HCT116 (cell line): ENCODE measurements around the gene CLASP1.
"Not testable (repeated sequence)": the region's sequence is repeated elsewhere in the genome, so short reads cannot be mapped to it uniquely, and the experiment has no call there.

ENCODE experiments used
- CTCF ChIP-seq, 3 experiments: fragments of 200-600 bp in 1 of 3; sonication (generic) in 1 of 3; IDR thresholded peaks in 2 of 3; conservative IDR thresholded peaks in 1 of 3; 2 replicates each; pipeline ENCODE4 v1.5.1; 2012 to 2017; ENCODE audit warnings: low read depth in 2 of 3, low read length in 2 of 3, antibody characterized with exemption in 1 of 3, borderline replicate concordance in 1 of 3, control low read depth in 1 of 3, mild to moderate bottlenecking in 1 of 3, mixed read lengths in 1 of 3, mixed run types in 1 of 3, moderate library complexity in 1 of 3; ENCODE audit not compliant: insufficient read depth in 1 of 3
- EZH2phosphoT487 ChIP-seq: fragments of 200-600 bp; IDR thresholded peaks from 2 replicates; pipeline ENCODE4 v1.6.1; 2018; ENCODE audit warnings: antibody characterized with exemption, borderline replicate concordance
- POLR2A ChIP-seq: IDR thresholded peaks from 2 replicates; pipeline ENCODE4 v1.7.0; 2011; ENCODE audit warnings: borderline replicate concordance; ENCODE audit not compliant: insufficient read depth, insufficient read length; ENCODE audit errors: extremely low read depth
- RAD21 ChIP-seq: IDR thresholded peaks from 2 replicates; pipeline ENCODE4 v1.6.1; 2012; ENCODE audit warnings: low read depth, mild to moderate bottlenecking
- SIN3A ChIP-seq: IDR thresholded peaks from 2 replicates; pipeline ENCODE4 v1.6.1; 2012; ENCODE audit warnings: low read depth
- TF ChIP-seq, protein P1 (sequence below): IDR thresholded peaks from 2 replicates; pipeline ENCODE4 v1.6.1; 2012

- not testable (repeated sequence) for TF ChIP-seq RAD21; SIN3A; EZH2phosphoT487; CTCF (IDR thresholded peaks at IDR 0.05 in 2 of 3, conservative IDR thresholded peaks at IDR 0.05 in 1 of 3; ENCODE audit: borderline replicate concordance in 1 of 3, insufficient read depth in 1 of 3, low read depth in 2 of 3, low read length in 2 of 3); POLR2A
- TF ChIP-seq, protein P1, sequence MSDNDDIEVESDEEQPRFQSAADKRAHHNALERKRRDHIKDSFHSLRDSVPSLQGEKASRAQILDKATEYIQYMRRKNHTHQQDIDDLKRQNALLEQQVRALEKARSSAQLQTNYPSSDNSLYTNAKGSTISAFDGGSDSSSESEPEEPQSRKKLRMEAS: not testable (repeated sequence)
Observed at GRCh38 chr2:121690572-121690971, 41.3 kb upstream of the CLASP1 start.
